Stimulated activated CD4-positive, alpha-beta T cell treated with anti-CD3 and anti-CD28 coated beads, Interleukin-4, amount 100 ng/mL, for 1 hour (primary cell): ENCODE measurements around the gene EPN2.

Experiments
- DNase-seq: peaks from one replicate; pipeline ENCODE4 v3.0.0-alpha.2; 2020

EPN2 gene

DNA sequence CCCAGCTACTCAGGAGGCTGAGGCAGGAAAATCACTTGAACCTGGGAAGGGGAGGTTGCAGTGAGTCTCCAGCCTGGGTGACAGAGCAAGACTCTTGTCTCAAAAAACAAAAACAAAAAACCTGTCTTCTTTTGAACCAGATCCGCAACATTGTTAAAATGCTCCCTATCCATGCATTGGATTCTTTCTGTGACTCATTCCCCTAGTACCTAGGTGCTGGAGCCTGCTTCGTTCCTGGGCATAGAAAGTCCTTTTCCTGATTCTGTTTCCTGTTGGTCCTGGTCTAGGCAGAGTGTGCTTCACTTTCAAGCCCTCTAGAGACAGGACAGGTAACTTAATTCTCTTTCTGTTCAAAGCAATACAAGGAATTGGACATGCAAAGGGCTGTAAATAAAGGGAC is 5.2 kb downstream of the EPN2 start:
- no peak for DNase-seq

DNA sequence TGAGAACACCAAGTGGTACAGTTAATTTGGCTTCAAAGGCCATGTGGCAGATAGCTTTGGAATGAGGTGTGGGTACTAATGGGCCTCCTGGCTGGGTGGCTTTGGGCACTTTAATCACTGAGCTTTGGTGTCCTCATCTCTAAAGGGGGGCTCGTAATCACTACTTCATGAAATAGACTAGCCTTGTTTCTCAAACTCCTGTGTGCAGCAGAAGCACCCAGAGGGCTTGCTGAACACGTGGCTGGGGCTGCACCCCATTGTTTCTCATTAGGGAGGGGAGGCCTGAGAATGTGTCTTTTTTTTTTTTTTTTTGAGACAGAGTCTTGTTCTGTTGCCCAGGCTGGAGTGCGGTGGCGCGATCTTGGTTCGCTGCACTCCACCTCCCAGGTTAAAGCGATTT is 5.8 kb downstream of the EPN2 start:
- DNase-seq: no peak

DNA sequence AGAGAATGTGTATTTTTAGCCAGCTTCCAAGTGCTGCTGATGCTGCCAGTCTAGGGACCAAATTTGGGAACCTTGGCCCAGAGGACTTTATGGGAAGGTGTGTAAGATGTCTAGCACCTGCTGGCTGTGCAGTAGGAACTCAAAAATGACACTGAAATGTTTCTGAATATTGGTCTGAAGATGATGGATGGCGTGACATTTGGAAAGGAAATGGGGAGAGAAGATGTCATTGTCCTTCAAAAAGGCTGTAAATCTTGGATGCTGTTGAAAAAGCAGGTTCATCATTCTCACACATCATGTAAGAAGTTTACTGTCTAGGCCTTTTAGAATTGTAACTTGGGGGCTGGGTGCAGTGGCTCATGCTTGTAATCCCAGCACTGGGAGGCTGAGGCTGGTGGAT is 6.7 kb downstream of the EPN2 start:
- no peak for DNase-seq

DNA sequence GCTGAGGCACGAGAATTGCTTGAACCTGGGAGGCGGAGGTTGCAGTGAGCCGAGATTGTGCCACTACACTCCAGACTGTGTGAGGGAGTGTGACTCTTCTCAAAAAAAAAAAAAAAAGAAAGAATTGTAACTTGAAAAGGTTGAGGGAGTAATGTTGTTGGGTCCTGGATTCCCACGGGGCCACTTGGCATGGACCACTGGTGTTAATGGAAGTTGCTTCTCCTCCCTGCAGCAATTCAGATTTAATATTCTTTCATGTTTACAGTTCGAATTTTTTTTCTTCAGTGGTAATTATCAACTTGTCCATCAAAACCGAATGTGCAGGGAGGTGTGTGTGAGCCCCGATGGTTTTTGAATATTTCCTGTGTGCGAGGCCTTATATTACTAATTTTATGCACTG is 7.2 kb downstream of the EPN2 start:
- DNase-seq: no peak

DNA sequence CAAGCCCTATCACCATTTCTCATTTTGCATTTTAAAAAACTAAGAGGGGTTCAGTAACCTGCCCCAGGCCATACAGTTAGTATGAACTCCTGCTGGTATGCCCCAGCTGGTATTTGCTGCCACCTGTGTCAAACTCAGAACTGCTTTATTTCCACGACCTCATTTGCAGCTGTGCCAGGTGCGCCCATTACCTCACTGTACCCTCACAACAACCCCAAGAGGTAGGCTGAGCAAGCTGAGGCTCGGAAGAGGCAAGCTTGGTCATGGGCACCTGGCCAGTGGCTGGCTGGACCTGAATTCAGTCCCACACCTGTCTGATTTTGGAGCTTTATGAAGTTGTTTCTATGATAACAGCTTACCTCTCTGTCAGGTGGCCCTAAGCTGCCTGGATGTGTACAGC is 7.6 kb downstream of the EPN2 start:
- no peak for DNase-seq

DNA sequence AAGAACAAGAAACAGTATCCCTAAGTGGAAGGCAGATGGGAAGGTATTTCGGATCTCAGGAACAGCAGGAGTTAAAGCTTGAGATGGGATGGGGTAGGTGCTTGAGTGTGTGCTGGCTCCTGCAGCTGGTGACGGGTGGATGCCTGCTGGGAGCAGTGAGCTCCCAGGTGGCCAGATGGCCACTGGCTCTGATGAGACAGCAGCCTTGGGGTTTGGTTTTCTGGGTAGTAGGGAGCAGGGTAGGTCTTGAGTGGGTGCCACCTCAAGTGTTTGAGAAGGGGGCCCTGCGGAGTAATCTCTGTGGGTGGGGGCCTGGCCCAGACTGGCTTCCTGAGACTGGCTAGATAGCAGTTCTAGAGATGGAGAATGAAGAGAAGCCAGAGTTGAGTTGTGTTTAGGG is 10.3 kb downstream of the EPN2 start:
- no peak for DNase-seq

DNA sequence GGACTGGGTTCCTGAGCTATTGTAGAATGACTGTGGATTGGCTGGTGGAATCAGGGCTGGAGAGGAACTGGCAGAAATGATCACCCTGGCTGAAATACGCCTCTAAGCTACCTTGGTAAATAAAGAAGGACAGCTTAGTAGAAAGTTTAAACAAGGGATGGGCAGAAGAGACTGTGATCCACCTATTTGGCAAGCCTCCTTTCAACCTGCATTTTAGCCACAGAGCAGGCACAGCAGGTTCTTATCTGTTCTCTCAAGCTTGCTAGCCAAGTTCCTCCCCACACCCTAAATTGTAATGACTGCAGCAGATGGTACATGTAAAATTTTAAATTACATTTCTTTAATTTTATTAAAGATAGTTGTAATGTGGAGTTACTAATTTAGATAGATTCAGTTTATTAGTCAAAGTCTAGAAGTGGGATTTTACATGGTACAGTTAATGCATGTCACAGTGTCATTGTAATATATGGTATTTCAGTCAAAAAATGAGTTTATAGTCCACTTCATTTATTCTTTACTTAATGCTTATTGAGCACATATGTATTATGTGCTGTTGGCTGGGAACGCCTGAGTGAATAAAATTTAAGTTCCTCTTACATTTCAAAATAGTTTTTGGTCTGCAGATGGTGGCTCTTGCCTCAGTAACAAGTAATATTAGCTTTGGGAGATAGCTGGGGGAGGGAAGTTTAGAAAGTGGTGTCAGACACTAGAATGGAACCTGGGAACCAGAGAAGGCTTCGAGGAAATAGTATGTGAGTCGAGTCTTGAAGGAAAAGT is 11.2 kb downstream of the EPN2 start:
- DNase-seq: no peak

DNA sequence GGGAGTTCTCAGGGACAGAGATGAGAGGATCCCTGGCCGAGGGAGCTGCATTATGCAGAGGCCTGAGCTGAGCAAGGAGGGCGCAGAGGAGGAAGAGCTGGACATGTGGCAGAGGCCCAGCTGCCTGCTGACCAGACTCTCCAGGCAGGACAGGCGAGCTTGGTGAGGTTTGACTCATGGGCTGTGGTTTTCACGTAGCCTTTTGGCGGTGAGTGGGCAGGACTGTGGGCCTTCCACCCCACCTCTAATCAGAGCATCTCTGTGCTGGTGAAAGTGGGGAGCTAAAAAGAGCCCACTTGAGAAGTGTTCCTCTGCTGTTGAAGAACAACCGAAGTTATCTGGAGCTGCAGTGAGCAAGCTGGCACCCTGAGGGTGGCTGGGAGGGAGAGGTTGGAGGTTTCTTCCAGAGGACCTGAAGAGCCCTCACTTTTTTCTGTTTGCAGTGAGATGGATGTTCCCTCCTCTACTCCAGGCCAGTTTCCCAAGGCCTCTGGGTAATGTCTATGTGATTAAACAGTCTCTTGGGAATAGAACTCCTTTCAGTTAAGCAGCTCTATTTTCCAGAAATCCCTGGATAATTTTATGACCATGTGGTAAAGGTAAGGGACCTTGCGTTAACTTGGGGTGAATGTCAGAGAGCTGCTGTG is 11.9 kb downstream of the EPN2 start:
- no peak for DNase-seq

DNA sequence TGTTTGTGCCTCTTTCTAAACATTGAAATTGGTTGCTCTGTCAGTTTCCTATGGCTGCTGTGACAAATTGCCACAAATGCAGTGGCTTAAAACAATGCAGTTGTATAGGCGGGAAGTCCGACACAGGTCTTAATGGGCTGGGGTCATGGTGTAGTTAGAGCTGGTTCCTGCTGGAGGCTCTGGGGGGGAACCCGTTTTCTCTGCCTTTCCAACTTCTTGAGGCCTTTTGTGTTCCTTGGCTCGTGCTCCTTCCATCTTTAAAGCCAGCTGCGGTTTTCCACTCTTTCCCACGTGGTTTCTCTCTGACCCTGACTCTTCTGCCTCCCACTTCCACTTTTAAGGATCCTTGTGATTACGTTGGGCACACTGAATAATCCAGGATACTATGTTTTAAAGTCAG is 12.5 kb downstream of the EPN2 start:
- no peak for DNase-seq

DNA sequence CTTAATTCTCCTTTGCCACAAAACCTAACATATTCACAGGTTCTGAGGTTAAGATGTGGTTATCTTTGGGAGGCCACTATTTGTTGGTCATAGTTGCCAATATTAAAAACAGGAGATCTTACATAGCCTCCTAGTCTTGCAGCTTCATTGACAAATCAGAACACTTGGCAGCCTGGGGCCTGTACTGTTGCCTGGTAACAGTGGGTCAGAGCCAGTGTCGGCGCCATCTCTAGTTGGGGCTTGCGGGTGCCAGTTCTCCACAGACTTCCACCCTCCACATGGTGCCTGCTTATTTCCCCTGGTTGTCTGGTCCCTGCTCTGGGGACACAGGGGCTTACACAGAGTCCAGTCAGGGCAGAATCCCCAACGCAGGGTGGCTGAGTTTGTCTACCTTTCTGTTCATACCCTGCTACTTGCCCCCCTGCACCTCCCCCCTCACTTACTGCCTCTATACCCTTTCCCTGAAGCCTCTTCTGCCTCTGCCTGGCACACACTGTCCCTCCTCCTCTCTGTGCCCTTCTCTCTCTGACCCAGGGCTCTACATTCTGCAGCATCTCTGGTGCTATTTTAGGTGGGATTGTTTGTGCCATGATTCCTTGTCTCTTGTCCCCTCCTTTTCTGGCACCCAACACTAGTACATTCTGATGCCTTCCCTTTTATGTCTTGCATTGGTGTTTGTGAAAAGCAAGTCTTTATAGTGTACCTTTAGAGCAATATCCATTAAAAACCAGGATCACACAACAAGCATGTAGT is 13.4 kb downstream of the EPN2 start:
- DNase-seq: no peak

DNA sequence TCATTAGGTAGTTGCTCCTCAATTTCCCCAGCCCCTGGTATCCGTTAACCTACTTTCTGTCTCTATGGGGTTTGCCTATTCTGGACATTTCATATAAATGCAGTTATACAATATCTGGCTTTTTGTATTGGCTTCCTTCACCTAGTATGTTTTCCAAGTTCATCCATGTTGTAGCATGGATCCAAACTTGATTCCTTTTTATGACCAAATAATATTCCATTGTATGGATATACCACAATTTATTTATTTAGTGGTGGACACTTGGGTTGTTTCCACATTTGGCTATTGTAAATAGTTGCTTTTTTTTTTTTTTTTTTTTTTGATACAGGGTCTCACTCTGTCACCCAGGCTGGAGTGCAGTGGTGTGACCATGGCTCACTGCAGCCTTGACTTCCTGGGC is 15.9 kb downstream of the EPN2 start:
- DNase-seq: no peak

DNA sequence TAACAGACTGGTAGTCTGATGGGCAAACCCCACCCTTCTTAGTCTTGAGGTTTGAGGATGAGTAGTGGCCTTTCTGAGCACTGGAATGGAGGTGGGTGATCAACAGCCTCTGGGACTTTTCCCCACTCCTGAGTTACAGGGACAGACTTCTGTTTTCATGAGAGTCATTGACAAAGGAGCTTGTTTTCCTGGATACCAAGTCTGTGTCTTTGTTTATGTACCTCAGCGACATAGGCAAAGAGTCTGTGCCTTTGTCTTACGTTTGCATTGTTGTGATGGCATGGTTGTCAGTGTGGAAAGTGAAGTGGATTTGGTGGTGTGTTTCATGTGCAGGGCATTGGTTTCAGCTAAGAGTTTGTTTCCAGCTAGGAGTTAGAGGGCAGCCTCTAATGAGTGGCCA is 17.5 kb downstream of the EPN2 start:
- no peak for DNase-seq

DNA sequence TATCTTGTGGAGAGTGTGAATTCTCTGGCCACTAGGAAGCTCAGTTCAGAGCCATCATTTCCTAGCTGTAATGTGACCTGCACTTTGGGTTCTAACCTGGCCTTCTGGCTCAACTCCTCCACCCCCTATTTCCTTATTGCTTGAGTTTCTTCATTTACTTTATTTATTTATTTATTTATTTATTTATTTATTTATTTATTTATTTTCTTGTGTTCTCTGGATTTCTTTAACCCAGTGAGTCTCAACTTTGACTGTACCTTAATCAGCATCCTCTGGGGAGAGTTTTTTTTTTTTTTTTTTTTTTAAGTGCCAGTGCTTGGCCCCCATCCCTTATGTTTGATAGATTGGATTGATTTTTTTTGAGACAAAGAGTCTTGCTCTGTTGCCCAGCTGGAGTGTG is 18.1 kb downstream of the EPN2 start:
- no peak for DNase-seq

DNA sequence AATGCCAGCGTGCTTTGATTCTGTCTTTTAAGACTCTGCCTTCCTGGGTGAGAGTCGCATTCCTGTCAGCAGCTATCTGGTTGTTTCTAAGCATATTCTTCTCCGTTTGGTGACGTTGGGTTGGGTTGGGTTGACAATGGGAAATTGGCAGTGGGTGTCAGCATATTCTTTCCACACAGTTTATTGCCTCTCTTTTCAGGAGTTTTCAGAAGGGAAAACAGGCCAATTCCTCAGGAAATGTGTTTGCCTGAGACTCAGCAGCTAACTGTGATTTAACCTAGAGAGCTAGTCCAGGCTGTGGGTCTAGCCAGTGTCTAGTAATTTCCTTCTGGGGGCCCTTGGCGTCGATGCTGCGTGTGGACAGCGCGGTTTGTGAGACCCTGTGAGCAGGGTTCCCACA is 21.2 kb downstream of the EPN2 start:
- DNase-seq: no peak

DNA sequence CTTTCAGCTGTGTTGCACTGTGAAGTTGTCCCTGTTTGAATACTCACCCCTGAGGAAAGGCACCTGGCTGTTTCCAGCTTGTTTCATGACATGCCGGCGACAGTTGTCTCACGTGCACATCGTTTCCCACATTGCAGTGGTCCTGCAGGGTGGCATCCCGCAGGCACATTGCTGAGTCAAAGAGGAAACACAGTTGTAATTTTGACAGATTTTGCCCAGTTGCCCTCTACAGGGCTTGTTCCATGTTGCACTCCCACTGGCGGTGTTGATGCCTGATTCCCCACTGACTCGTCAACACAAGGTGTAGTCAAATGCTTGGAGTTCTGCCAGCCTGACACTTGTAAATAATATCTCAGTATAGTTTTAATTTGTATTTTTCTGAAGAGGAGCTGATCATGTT is 23.8 kb downstream of the EPN2 start:
- no peak for DNase-seq

DNA sequence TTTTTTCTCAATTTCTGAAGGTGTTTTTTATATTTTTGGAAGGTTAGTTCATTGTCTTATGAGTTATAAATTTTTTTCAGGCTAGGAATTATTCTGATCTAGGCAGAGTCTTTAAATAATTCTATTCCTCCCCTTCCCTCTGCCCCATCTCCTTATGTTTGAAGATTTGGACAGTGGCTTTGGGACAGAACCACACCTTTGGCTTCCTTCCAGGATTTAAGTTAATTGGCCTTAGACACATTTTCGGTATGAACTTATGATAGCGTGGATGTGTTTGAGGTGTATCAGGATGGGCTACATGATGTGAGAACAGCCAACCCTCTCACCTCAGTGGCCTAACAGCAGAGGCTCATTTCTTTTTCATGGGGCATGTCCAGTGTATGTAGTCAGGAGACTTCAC is 24.3 kb downstream of the EPN2 start:
- DNase-seq: no peak

DNA sequence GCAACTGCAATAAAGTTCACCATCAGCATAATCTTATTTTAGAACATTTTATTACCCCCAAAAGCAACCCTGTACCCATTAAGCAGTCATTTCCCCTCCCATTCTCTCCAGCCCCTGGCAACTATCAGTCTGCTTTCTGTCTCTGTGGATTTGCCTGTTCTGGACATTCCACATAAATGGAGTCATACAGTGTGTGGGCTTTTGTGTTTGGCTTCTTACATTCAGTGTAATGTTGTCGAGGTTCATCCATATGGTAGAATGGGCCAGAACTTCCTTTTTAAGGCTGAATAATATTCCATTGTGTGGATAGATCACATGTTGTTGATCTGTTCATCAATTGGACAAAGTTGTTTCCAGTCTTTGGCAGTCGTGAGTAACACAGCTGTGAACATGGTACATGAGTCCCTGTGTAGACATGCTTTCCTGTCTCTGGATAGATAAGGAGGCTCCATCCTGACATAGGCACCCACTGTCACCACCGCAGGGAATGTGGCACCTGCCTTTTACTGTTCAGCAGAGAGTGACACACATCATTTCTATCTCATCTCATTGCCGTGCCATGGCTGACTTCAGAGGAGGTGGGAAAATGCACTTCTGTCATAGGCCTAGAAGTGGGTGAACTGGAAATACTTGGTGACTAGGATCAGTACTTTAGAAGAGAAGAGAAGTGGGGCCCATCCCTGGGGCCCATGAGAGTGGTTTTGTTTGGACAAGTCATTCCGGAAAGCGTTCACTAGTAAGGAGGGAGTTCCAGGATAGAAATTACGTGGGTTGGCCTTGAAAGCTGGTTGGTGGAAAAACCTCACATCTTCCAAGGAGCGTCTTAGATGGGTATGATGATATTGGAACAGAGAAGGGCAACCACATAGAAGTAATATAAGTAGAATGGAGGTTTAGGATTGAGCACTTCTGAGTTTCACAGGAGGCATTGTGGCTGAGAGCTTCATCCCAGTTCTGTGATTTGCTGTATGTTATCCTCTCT is 25.8 kb downstream of the EPN2 start:
- DNase-seq: no peak

DNA sequence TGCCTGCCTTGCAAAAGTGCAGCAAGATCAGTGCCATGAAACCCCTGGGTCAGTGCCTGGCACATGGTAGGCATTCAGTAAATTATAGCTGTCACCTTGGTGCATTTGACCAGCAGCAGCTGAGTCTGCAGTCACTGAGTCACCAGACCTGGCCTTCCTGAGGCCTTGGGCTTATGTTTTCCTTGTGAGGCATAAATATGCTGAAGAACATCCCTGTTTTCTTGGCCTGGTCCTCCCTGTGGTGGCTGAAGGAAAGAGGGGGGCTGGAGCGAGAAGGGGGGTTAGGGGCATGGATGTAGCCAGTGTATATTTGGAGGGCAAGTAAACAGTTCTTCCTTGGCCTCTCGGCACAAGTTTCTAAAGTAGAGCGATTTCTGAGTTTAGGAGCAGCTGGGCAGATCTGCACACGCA is 26.5 kb downstream of the EPN2 start:
- DNase-seq: no peak

DNA sequence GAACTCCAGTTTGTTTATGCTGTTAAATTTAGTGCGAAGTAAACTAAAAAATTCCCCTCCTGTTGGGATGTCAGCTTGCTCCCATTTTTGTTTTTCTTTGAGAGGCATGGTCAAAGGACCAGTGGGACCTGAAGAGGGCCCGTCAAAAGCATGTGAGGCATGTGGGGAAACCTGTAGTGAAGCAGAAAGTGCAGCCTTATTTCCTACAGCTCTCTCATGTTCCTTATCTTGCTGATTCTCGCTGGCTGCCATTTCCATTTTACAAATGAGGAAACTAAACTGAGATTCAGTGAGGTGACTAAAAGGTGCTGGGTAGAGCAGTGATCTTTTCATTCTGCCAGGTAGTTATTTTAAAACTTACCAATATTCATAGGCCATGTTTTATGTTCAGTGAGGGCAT is 27.1 kb downstream of the EPN2 start:
- no peak for DNase-seq

DNA sequence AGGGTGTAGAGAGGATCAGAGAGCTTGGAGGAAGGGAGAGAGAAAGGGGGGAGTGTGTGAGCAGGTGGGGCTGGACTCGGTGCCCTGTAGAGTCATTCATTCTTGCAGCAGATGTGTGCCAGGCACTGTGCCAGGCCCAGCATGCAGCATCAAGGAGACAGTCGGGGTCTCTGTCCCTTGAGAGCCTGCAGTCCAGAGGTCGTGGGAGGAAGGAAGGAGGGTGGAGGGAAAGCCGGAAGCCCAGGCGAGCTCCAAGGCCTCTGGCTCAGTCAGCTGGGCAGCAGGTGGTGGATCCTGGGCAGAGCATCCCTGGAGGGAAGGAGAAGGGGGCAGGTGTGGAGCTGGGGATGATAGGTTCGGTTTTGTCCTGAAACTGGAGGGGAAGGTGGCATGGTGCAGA is 27.5 kb downstream of the EPN2 start:
- no peak for DNase-seq

DNA sequence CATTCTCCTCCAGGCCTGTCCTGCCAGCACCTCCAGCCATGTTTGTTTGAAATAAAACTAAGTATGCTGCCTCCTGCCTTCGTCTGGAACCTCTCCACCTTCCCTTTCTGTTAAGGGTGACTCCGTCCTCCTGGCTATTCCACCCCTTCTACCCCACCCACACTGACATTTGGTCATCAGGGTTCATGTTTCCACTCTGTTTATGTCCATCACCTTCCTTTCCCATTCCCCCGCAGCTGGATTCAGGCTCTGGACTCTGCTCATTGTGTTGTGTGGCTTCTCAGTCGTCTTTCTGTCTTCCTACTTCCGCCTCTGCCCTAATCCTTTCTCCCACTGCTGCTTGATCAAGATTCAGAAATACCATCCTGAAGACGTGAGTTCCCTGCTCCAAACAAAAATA is 28.6 kb downstream of the EPN2 start:
- no peak for DNase-seq

DNA sequence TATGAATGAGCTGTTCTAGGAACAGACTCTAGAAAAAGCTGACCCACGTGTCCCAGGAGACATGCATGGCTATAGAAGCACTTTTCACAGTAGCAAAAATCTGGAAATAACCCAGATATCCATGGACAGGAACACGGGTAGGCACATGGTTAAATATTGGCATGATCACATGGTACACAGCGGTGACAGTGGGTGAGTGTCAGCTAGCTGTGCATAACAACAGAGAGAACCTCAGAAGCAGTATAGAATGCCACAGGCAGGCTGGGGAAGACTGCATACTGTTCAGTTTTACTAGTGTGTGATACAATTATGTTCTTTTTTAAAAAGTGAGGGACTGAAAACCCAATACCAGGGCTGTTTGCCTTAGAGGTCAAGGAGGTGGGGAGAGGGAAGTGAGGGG is 31.4 kb downstream of the EPN2 start:
- no peak for DNase-seq

DNA sequence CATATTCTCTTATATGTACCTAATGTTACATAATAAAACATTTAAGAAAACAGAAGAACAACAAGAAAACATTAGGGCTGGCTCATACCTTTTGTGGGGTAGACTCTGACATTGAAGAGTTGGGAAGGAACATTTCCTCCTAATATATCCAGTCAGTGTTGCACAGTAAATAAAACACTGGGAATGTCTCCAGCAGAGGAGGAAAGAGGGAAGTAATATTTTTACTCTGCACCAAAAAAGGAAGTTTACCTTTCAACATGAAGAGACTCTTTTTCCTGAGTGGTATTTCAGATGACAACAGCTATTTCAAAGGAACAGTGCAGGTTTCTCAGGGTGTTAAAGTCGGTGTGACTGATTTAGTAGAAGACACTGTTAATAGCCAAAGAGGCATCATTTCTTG is 31.9 kb downstream of the EPN2 start:
- no peak for DNase-seq
